ENCODE data around the gene ANXA11. TPM values are rescaled to one million over a fixed set of nuclear protein-coding genes. Genes with fewer than 3 reads are reported as not detected.
"Not testable (repeated sequence)": the region's sequence is repeated elsewhere in the genome, so short reads cannot be mapped to it uniquely, and the experiment has no call there.

Gene ANXA11
- total and polyA plus RNA-seq, 2 donors (not counting 1 experiment from before 2014, with no cell fraction given), result 88.3 to 177 TPM

- H4K20me1 ChIP-seq (ENCODE audit: control insufficient read depth, insufficient read depth, low read length, poor library complexity, severe bottlenecking); H3K27me3 ChIP-seq (replicated peaks in 1 of 4; ENCODE audit: control extremely low read depth in 1 of 4, control insufficient read depth in 3 of 4, insufficient read depth in 4 of 4, low read length in 3 of 4); H3K4me2 ChIP-seq (replicated peaks; ENCODE audit: low read depth, low read length, poor library complexity, severe bottlenecking); H3K36me3 ChIP-seq (replicated peaks in 1 of 2; ENCODE audit: control extremely low read depth in 1 of 2, control insufficient read depth in 1 of 2, extremely low read depth in 1 of 2, insufficient read depth in 2 of 2, low read length in 1 of 2); H3K27me3 Mint-ChIP-seq; H3K79me2 ChIP-seq (ENCODE audit: control insufficient read depth, insufficient read depth, low read length); H3K9ac ChIP-seq (ENCODE audit: low read length); H3K4me3 ChIP-seq (ENCODE audit: control extremely low read depth in 1 of 5, extremely low read depth in 1 of 5, insufficient read depth in 1 of 5, low read depth in 2 of 5, low read length in 4 of 5); H3K9me3 Mint-ChIP-seq (ENCODE audit: insufficient read depth); H3K27ac ChIP-seq (ENCODE audit: low read length in 2 of 2); H2AFZ ChIP-seq (ENCODE audit: insufficient read depth, low read depth, low read length, poor library complexity, severe bottlenecking); DNase-seq; ATAC-seq (ENCODE audit: low read depth); H3K9me3 ChIP-seq (ENCODE audit: control extremely low read depth in 1 of 3, control insufficient read depth in 2 of 3, insufficient read depth in 1 of 3, low read length in 2 of 3): not testable (repeated sequence)
- H3K4me1 Mint-ChIP-seq, result peaks cover 21% of the 10 kb centered on the region
- POLR2A ChIA-PET, result interaction anchor here (1.0 to 1.7 kb wide), 2 partner anchors 42 to 60 kb away, joined by 4 read pairs; partner anchors contain the start of gene ANXA11
- CTCF ChIA-PET, result interaction anchor here (1.7 to 6.7 kb wide), 8 partner anchors 15 to 115 kb away, joined by 6 to 156 read pairs (median 20); no protein-coding TSS in a partner anchor
- WGBS (ENCODE audit: insufficient coverage), result 81% methylated on average over 11 of the region's 11 CpGs
- intact Hi-C loops (cut with micrococcal nuclease), result loop anchor here (2.0 kb wide), 1 partner anchor 41 kb away; no protein-coding TSS in a partner anchor
- peak overlapping the region; percentile 66 for H3K27ac Mint-ChIP-seq
- peak overlapping the region; percentile 8 for H3K4me3 Mint-ChIP-seq
- peaks cover 14 to 17% of the 10 kb centered on the region in 2 donors for H3K4me1 ChIP-seq (ENCODE audit: control insufficient read depth in 2 of 2, insufficient read depth in 2 of 2, low read length in 2 of 2)
Measured at GRCh38 chr10:80145406-80146308, 59.7 kb downstream of the ANXA11 start.

- TF ChIP-seq EZH2 (IDR thresholded peaks at IDR 0.05; ENCODE audit: borderline replicate concordance, insufficient read depth, low read depth, low read length, poor library complexity, severe bottlenecking), result no peak
- peaks cover 0 to 2% (median 0%) of the 10 kb centered on the region in 4 experiments for H3K27me3 ChIP-seq (replicated peaks in 1 of 4; ENCODE audit: control extremely low read depth in 1 of 4, control insufficient read depth in 3 of 4, insufficient read depth in 4 of 4, low read length in 3 of 4)
- H3K4me3 Mint-ChIP-seq, result peak overlapping the region; percentile 75
- peak overlapping the region; percentile 83 for H3K4me2 ChIP-seq (replicated peaks; ENCODE audit: low read depth, low read length, poor library complexity, severe bottlenecking)
- H3K4me1 Mint-ChIP-seq, result peaks cover 21% of the 10 kb centered on the region
- H3K27me3 Mint-ChIP-seq, result peaks cover 17% of the 10 kb centered on the region
- peak overlapping the region; percentile 81 for H3K27ac Mint-ChIP-seq
- no peaks in the 10 kb centered on the region for H4K20me1 ChIP-seq (ENCODE audit: control insufficient read depth, insufficient read depth, low read length, poor library complexity, severe bottlenecking)
- peaks cover 0 to 2% of the 10 kb centered on the region in 2 experiments for H3K36me3 ChIP-seq (replicated peaks in 1 of 2; ENCODE audit: control extremely low read depth in 1 of 2, control insufficient read depth in 1 of 2, extremely low read depth in 1 of 2, insufficient read depth in 2 of 2, low read length in 1 of 2)
- peaks cover 0 to under 1% (median 0%) of the 10 kb centered on the region in 3 donors for H3K9me3 ChIP-seq (ENCODE audit: control extremely low read depth in 1 of 3, control insufficient read depth in 2 of 3, insufficient read depth in 1 of 3, low read length in 2 of 3)
- no peaks in the 10 kb centered on the region for H3K9me3 Mint-ChIP-seq (ENCODE audit: insufficient read depth)
- H2AFZ ChIP-seq (ENCODE audit: insufficient read depth, low read depth, low read length, poor library complexity, severe bottlenecking), result no peak overlapping the region
- peak overlapping the region in 4 of 5 experiments; percentile 5 to 55 (median 19) for H3K4me3 ChIP-seq (ENCODE audit: control extremely low read depth in 1 of 5, extremely low read depth in 1 of 5, insufficient read depth in 1 of 5, low read depth in 2 of 5, low read length in 4 of 5)
- no peaks in the 10 kb centered on the region for H3K79me2 ChIP-seq (ENCODE audit: control insufficient read depth, insufficient read depth, low read length)
- peak overlapping the region; percentile 67 for H3K9ac ChIP-seq (ENCODE audit: low read length)
- WGBS (ENCODE audit: insufficient coverage), result 2% methylated on average over 11 of the region's 12 CpGs
- peak; percentile 37 for ATAC-seq (ENCODE audit: low read depth)
- no peak overlapping the region for H3K27ac ChIP-seq (ENCODE audit: low read length in 2 of 2)
- CTCF ChIA-PET, result interaction anchor here (0.7 to 6.7 kb wide), 23 partner anchors 8 to 263 kb away, joined by 3 to 156 read pairs (median 8); partner anchors contain the start of genes ANXA11 and PRXL2A
- peaks cover 14 to 17% of the 10 kb centered on the region in 2 donors for H3K4me1 ChIP-seq (ENCODE audit: control insufficient read depth in 2 of 2, insufficient read depth in 2 of 2, low read length in 2 of 2)
- POLR2A ChIA-PET, result interaction anchor here (0.6 to 1.7 kb wide), 5 partner anchors 20 to 78 kb away, joined by 3 to 8 read pairs (median 4); partner anchors contain the start of gene ANXA11
- intact Hi-C loops (cut with micrococcal nuclease), result loop anchor here (2.0 to 5.0 kb wide), 3 partner anchors 42 to 67 kb away; partner anchors contain the start of genes ANXA11 and TMEM254
- DNase-seq, result no peak
Measured at GRCh38 chr10:80144696-80145131, 60.6 kb downstream of the ANXA11 start.

Data from B cell (primary cell).